T-helper 2 cell (primary cell): Measurements from ENCODE around the gene CD300LB.
A peak's percentile ranks its signal among the peaks of the same experiment; 100 is the strongest.
"Not testable (repeated sequence)": the region's sequence is repeated elsewhere in the genome, so short reads cannot be mapped to it uniquely, and the experiment has no call there.

Experiments used
- DNase-seq, 5 experiments: peaks; one replicate each; pipeline versions ENCODE4 v3.0.0 to v3.0.0-alpha.2; 2012 to 2022
- total RNA-seq, 2 donors: gene quantifications; one replicate each; lab custom pipeline; 2026; lab: John Stamatoyannopoulos, UW

The CD300LB gene
- total RNA-seq: 0 reads per million in 2 donors

- DNase-seq: no peak
Observed at GRCh38 chr17:74531231-74531761, at the start of gene CD300LB. Gene CD300LB, minus strand, starts transcription at chr17:74531475. Its CDS starts 125 bp downstream, at chr17:74531350.

GRCh38 chr17:74579900-74580299, 48.6 kb upstream of the CD300LB start:
- DNase-seq: no peak

GRCh38 chr17:74578979-74579378, 47.7 kb upstream of the CD300LB start:
- DNase-seq: no peak

- DNase-seq: no peak
Observed at GRCh38 chr17:74574489-74575142, 43.3 kb upstream of the CD300LB start.

GRCh38 chr17:74573635-74574034, 42.4 kb upstream of the CD300LB start:
- DNase-seq: not testable (repeated sequence)

GRCh38 chr17:74573169-74573568, 41.9 kb upstream of the CD300LB start:
- DNase-seq: no peak

- DNase-seq: no peak
Observed at GRCh38 chr17:74571621-74572270, 40.5 kb upstream of the CD300LB start.

GRCh38 chr17:74569020-74570003, 38.0 kb upstream of the CD300LB start:
- DNase-seq: no peak

- no peak for DNase-seq
Observed at GRCh38 chr17:74568106-74568873, 37.0 kb upstream of the CD300LB start.

- no peak for DNase-seq
Observed at GRCh38 chr17:74567397-74567796, 36.1 kb upstream of the CD300LB start, which contains the start of gene CD300H. Gene CD300H, minus strand, starts transcription at chr17:74567509.

GRCh38 chr17:74566132-74566753, 35.0 kb upstream of the CD300LB start:
- peak in 1 of 5 experiments; percentile 27 for DNase-seq

- DNase-seq: no peak
Observed at GRCh38 chr17:74565126-74565525, 33.9 kb upstream of the CD300LB start.

- no peak for DNase-seq
Observed at GRCh38 chr17:74563358-74563757, 32.1 kb upstream of the CD300LB start.

GRCh38 chr17:74561586-74561985, 30.3 kb upstream of the CD300LB start:
- no peak for DNase-seq

GRCh38 chr17:74558882-74559519, 27.7 kb upstream of the CD300LB start:
- no peak for DNase-seq

- not testable (repeated sequence) for DNase-seq
Observed at GRCh38 chr17:74558402-74558801, 27.1 kb upstream of the CD300LB start.

GRCh38 chr17:74555427-74555940, 24.2 kb upstream of the CD300LB start:
- DNase-seq: no peak

GRCh38 chr17:74554909-74555308, 23.6 kb upstream of the CD300LB start:
- DNase-seq: no peak

GRCh38 chr17:74552037-74552436, 20.8 kb upstream of the CD300LB start:
- DNase-seq: no peak

GRCh38 chr17:74550602-74551001, 19.3 kb upstream of the CD300LB start:
- no peak for DNase-seq

GRCh38 chr17:74549343-74549742, 18.1 kb upstream of the CD300LB start:
- no peak for DNase-seq
